NOMO-1 treated with DMSO at 0.1 percent for 48 hours (cell line): ENCODE measurements around the gene GHRL.
A peak's percentile ranks its signal among the peaks of the same experiment; 100 is the strongest.

ENCODE experiments used
- DNase-seq: peaks from one replicate; lab custom pipeline; 2025; ENCODE audit not compliant: unreplicated experiment; lab: John Stamatoyannopoulos, UW

GHRL gene

DNA sequence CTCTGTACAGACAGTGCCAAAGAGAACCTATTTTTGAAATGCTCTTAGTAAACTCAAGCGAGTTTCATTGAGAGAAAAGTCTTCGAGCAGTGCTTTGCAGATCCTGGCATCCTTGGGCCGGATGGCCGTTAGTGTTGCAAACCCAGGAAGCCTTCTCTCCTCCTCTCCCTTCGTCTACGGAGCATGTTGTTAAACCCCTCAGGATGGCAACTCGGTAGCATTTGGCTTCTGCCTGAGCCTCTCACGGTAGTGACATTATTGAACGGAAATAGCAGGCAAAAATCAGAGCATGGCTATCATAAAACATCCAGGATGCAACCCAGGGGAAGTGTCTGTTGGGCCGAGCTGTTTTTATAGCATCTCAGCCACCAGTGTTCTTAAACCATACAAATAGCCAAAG, 34.8 kb upstream of the GHRL start:
- DNase-seq, result no peak

DNA sequence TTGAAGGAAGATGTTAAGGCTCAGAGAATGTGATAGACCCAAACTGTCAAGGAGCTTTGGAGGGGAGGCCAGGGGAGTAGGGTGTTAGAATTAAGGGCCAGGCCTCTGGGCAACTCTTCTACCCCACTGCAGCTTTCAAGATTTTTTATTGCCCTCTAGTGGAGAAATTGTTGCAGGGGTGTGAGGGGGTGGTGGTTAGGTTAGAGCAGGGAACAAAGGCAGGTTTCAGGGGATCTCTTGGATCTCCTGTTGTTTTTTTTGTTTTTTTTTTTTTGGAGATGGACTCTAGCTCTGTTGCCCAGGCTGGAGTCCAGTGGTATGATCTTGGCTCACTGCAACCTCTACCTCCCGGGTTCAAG, 29.6 kb upstream of the GHRL start:
- DNase-seq, result peak; percentile 20

DNA sequence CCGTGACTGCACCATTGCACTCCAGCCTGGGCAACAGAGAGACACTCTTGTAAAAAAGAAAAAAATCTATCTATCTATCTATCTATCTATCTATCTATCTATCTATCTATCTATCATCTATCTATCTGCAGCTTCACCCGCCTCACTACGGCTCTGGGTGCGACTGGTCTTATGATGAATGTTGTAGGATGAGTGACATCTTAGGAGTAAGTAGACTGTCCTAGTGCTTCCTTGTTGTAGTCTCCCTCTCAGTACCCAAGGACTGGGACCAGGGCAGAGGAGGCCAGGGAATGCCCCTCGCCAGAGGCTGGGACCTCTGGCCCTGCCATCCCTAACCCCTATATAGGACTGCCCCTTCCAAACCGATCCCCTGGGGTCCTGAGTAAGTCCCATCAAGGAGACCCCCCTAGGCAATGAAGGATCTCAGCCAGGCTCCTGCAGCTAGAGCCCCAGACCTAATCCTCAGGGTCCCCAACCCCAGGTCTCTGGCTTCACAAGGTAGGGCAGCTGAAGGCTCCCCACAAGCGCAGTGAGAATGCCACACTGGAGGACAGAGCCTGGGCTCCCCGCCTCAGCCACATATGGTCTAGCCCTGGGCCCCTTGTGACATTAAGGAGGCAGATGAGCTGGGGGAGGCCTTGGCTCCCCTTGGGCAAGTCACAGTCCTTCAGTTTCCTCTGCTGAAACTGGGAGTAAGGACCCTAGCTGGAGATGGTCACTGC, 29.0 kb upstream of the GHRL start:
- DNase-seq, result no peak

DNA sequence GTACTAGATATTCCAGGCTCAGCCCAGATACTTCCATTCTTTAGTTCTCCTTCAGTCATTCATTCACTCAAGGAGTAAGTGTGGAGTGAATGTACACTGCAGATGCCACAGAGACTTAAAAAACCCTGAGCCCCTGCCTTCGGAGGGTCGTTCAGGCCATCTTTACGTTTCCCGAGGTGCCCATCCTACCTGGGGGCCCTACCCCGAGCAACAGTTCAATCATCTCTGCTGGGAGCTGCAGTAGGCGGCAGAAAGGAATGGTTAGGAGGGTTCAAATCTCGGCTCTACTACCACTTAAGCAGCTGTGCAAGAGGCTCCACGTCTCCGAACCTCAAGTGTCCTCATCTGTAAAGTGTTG, 27.6 kb upstream of the GHRL start:
- DNase-seq, result no peak

DNA sequence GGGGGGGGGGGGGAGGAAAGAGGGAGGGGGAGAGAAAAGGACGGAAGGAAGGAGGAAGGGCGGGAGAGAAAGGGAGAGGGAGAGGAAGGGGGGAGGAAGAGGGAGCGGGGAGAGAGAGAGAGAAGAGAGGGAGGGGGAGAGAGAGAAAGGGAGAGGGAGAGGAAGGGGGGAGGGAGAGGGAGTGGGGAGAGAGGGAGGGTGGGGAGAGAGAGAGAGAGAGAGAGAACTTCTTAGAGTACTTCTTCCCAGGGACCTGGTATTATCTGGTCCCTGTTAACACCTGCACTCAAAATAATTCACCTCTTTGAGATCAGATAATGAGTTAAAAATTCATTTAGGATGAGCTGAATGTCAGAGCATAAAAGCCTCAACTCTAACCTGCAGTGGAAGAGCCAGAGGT, 27.1 kb upstream of the GHRL start:
- no peak for DNase-seq

DNA sequence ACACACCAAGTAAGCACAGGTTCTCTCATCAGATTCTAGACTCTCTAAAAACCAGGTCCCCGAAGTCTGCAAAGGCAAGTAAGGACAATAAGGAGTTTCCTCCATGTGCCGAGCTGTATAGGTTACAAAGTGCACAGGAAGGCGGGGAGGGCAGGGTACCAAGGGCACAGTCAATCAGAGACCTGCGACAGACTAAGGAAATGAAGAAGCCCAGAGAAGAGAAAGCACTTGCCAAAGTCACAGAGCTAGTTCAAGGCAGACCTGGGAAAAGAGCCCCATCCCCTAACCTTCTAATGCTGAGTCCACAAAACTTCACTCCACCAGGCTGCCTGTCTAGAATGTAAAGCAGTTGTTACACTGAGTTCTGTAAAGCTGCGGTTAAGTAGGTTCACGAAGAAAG, 26.5 kb upstream of the GHRL start:
- DNase-seq, result no peak

DNA sequence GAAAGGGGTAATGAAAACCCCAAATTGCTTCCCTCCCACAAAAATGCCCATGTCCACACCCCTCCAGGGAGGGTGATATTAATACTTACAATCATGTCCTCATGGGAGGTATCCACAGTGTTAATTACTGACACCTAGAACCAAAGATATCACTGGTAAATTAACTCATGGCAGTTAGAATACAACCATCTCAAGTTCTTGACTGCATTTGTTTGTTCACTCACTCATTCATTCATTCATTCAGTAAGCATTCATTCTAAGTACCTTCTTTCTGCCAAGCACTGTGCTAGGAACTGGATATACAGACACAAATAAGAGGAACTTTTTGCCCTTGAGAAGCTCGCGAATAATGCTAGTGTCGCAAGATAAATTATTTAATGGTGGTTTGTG, 25.2 kb upstream of the GHRL start:
- no peak for DNase-seq

DNA sequence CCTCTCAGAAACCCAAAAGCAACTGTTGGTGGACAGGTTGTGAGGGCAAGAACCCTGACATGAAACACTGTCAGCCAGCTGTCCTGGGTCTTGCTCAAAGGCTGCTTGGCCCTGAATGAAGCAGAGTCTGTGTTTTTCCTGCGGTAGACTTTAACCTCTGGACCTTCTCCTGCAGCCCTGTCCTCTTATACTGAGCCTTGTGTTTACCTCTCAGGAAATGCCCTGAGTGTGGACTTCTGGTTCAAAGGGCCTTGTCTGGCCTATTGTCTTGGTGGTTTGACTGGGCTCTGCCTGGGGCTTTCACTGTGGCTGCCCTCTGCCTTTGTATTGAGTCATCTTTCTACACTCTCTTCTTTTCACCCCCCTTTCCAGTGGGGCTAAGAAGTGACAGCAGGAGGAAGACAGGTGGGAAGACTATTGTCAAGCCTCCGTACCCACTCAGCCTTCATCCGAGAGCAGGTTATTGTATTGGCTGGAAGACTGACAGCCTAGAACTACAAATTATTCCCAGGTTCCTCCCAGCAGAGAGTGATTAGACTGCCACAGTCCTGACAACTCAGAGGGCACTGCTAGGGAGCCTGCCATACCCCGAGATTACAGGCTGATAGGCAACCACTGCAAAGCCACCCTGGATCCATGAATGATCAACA, 24.7 kb upstream of the GHRL start:
- DNase-seq, result no peak

DNA sequence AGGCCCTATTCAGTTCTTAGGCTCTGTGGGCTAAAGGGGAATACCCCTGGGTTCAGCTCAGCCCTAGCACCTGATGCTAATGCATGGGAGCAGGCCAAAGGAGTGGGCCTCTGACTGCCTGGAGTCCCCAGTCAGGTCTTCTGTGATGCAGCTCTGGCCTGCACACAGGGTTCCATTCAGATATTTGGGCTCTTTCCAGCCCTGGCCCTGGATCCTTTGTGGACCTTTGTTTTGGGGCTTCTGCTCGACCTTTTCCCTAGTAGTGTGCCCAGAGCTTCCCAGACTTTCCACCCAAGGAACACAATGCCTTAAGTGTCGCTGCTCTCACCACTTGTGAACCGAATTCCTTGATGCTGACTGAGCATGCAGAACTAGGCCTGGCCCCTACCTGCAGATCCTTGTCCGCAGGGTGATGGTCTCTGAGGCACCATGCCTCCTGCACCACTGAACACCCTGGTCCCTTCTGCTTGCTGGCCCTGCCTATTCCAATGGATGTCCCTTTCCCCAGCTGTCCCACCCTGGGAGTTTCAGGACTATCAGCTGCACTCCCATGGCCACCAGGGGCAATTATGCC, 23.1 kb upstream of the GHRL start:
- DNase-seq, result no peak

DNA sequence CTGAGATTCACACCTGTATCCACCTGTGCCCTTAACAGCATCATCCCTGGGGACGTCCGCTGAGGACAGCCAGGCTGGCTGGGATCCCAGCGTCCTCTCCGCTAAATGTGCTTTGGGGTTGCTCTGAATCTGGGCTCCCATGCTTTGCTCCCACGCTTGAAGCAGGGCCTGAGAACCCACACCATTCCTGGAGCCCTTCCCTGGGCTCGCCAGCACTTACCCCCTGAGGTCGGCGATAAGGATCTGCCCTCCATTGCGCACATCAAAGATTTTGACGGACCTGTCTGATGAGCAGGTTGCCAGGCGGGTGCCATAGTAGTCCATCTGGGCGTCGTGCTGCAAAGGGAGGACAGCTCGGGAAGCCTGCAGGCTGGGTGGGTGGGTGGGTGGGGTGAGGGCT, 22.4 kb upstream of the GHRL start:
- no peak for DNase-seq

DNA sequence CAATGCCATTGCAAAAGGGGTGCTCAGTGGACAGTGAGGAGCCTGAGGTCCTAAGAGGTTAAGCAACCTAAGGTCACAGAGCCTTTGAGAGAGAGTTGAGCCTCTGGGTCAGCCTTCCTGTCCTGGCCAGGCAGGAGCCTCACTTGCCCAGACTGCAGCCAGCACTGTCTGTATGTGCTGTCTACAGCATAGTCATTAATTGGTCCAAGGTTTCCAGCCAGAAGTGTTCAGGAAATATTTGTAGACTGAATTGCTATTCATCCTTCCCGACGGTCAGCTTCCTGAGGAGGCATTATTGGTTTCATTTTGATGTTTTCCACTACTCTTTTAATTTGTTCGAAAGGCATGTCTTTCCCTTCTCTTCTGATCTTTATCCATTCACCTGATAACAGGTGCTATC, 20.1 kb upstream of the GHRL start:
- DNase-seq, result no peak

DNA sequence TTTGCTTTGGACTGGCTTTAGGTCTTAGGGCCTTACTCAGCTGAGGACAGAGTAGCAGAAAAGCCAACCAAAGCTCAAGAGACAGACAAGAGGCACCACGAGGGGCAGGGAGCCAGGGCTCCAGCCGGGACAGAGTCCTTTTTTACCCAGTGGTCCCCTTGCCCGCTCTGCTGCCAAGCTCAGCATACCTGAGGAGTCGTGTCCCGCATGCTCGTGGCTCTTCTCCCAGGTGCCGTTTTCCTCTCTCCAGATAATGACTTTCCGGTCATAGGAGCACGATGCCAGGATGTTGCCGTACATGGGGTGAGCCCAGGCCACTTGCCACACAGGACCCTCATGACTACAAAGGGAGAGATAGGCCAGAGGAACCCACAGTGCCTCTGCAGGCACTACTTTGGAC, 19.6 kb upstream of the GHRL start:
- DNase-seq, result no peak

DNA sequence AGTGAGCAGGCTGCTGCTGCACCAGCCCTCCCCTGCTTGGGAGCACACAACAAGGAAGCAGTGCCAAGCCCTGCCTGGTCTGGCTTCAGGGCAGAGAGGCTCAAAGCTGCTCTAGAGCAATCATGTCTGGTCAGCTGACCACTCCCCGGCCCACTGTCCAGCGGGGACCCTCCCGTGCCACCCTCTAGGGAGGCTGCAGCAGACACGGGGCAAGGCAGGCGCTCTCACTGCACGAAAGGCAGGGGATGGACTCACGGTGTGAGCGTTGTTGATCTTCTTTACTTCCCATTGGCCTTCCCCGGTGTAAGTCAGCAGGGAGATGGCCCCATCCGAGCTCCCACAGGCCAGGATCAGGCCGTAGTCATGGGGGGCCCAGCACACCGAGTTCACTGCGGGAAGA, 19.0 kb upstream of the GHRL start:
- DNase-seq, result no peak

DNA sequence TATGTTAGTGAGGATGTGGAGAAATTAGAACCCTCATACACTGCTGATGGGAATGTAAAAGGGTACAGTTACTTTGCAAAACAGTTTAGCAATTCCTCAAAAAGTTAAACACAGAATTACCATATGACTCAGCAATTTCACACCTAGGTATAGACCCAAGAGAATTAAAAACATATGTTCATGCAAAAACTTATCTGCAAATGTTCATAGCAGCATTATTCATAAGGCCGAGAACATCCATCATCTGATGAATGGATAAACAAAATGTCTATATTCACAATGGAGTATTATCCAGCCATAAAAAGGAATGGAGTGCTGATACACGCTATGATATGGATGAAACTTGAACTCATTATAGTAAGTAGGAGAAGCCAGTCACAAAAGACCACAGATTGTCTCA, 17.8 kb upstream of the GHRL start:
- DNase-seq, result no peak

DNA sequence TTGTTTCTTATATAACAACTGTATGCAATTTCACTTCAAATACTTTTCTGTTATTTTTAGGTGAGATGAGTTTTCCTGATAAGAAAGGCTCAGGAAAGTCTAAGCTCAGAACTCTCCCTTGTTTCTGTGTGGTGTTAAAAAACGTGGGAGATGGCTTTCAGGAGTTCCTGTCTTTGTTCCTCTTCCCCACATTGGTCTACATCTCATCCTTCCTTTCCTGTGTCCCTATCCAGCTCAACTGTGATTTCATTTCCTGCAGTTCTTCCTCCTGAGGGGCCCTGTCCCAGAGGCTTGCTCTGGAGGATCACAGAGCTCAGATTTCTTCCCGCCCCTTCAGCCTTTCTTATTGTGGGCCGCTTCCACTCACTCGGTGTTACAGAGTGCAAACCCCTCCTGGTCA, 17.0 kb upstream of the GHRL start:
- DNase-seq, result no peak

DNA sequence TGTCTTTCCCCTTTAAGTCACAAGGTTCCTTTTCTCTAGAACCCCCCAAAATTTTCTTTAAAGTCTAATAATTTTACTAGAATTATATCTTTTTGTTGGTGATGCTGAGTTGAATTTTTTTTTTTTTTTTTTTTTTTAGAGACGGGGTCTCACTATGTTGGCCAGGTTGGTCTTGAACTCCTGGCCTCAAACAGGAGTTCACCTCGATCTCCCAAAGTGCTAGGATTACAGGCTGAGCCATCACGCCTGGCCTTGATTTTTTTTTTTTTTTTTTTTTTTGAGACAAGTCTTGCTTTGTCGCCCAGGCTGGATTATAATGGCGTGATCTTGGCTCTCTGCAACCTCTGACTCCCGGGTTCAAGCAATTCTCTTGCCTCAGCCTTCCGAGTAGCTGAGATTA, 15.9 kb upstream of the GHRL start:
- no peak for DNase-seq

DNA sequence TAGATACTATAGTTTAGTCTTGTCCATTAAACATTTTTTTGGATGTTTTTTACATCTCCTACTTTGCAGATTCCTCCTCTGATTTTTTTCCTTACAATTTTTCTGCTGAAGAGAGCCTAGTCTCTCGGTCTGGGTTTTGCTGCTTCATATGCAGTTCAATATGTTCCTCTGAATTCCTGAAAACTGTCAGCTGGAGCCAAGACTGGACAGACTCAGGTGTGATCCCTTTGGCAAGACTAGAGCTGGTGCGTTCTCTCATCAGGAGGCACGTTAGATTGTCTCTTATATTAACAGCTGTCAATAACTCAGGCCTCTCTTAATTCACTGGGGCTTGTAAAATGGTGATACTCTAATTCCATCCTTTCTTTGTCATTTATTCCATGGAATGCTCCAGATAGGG, 13.4 kb upstream of the GHRL start:
- no peak for DNase-seq

DNA sequence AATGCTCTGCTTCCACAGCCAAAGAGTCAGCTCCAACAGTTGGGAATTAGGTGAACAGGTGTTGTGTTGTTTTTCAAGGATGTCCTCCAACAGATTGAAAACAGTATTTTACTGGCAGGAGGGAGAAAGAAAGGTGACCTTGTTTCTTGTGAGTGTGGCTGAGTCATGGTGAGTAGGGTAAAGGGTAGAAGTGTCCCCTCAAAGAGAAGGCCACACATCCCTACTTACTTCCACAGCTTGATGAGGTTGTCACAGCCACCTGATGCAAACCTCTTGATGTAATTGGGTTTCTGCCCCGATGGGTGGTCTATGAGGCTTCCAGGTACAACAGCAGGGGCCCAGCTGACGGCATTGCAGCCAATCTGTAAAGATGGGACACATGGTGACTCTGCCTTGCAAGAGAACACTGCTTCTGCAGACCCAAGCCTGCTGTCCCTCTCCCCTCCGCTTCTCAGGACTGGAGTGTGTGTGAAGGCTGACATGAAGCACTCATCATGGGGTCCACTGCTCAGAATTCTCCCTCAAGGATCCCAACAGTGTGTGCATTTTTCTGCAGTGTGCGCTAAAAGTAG, 12.7 kb upstream of the GHRL start:
- DNase-seq, result no peak

DNA sequence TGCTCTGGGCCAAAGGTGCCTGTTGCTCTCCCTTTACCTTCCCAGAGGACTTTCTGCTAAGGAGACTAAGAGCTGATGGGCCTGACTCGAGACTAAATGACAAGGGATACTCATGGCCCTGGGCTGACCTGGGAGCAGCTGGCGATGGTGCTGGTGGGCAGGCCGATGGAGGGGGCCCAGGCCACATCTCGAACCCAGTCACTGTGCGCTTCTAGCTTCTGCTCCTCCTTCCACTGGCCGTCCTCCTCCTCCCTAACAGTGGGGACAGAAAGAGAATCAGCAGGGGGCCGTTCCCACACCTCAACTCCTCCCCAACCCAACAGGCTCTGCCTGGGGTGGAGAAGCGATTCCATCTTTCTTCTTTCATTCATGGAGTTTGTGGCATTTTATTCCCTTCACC, 12.2 kb upstream of the GHRL start:
- no peak for DNase-seq

DNA sequence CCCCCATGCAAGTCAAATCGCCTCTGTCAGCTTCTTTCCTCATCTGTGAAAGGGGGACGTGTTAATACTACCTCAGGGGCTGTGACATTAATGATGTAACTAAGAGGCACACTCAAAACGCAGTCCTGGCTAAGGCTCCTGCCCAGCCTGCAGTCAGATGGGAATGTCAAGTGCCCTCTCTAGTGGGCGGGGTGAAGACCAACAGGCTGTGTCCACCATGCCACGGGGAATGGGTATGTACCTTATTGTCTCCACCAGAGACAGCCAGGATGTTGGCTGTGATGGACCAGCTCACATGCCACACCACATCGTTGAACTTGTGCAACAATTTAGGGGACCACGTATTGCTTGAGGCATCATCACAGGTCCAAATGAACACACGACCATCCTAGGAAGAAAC, 11.0 kb upstream of the GHRL start:
- no peak for DNase-seq

DNA sequence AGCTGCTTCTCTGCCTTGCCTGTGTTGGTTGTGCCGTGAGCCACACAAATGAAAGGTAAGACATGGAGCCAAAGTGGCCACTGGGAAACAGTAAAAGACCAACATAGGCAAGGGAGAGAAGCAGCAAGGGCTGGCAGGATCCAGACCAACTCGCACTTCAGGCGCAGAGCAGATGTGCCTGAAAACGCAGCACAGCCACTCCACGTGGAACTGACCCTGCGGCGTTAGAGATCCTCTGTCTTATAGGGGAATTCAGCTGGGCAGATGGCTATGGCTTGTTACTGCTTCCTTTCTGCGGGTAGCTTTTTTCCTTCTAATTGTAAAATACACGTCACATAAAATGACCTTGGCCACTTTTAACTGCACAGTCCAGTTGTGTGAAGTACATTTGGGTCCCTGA, 10.4 kb upstream of the GHRL start:
- no peak for DNase-seq

DNA sequence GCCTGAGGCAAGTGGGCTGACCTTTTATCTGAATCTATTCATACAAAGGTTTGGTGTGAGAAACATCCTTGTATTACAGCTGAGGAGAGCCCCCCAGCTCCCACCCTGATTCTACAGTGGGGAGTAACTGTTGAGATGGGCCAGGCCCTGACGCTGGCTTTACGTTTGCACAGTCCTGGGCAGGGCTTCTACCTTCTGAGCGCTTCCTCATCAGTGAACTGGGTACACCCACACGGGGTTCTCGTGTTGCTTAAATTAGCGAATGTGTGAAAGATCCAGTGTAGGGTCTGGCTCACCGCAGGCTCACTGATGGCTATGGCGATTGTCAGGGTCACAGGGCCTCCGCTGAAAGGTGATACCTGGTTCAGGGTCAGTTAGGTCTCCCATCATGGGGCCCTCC, 7.3 kb upstream of the GHRL start:
- DNase-seq, result no peak

DNA sequence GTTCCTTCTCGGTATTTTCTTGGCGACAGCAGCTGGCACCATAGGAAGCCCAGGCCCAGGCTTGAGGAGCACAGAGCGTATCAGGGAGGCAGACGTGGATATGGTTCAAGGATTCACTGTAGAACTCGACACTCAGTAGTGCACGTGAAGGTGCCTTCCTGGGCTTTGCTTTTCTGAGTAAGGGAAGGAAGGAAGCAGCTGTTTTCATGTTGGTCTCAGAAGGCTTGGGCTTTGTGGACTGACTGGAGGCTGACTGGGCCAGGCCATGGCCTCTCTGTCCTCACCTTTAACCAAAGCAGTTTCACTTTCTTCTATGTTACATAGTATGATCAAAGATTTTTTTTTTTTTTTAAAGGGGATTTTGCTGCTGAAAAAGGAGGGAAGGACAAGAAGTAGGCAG, 6.9 kb upstream of the GHRL start:
- no peak for DNase-seq
